Measurements from ENCODE around the gene SLC25A45. TPM values are rescaled to one million over a fixed set of nuclear protein-coding genes. Genes with fewer than 3 reads are reported as not detected.

SLC25A45 gene
- total RNA-seq, 1 experiment from 2014 or later = 8.5 TPM

- BruUV-seq (replicated peaks) = no TSS peak
- H3K27ac Mint-ChIP-seq (ENCODE audit: unreplicated experiment) = peak overlapping the region; percentile 95
- H3K9me3 Mint-ChIP-seq (ENCODE audit: unreplicated experiment) = no peaks in the 10 kb centered on the region
- Histone ChIP-seq H3K4me3 (ENCODE audit: low read depth, low read length) (peak overlapping the region; percentile 73), H3K9me3 (no peaks in the 10 kb centered on the region), H3K27me3 (replicated peaks; ENCODE audit: control insufficient read depth, insufficient read depth, low read length) (no peaks in the 10 kb centered on the region), H3K4me1 (peaks cover 24% of the 10 kb centered on the region), H3K36me3 (ENCODE audit: control insufficient read depth, insufficient read depth, low read length) (peaks cover 9% of the 10 kb centered on the region)
- peaks cover 5% of the 10 kb centered on the region for H3K27me3 Mint-ChIP-seq (ENCODE audit: insufficient read depth, unreplicated experiment)
- H3K4me3 Mint-ChIP-seq (ENCODE audit: unreplicated experiment) = peak overlapping the region; percentile 92
- peaks cover 95% of the 10 kb centered on the region for H3K36me3 Mint-ChIP-seq (ENCODE audit: insufficient read depth, unreplicated experiment)
- TF ChIP-seq CTCF (IDR thresholded peaks at IDR 0.05; ENCODE audit: insufficient read depth in 1 of 2, low read depth in 1 of 2, low read length in 1 of 2, severe bottlenecking in 1 of 2, unreplicated experiment in 1 of 2) = no peak
- peaks cover 65% of the 10 kb centered on the region for H3K4me1 Mint-ChIP-seq (ENCODE audit: low read depth, unreplicated experiment)
- intact Hi-C loops (cut with micrococcal nuclease; ENCODE audit: unreplicated experiment) = no loop called here
- POLR2A ChIA-PET = interaction anchor here (1.1 to 5.7 kb wide), 2 partner anchors 63 to 72 kb away, joined by 3 to 113 read pairs; partner anchors contain the start of gene MALAT1
- CTCF ChIA-PET = no interaction called here
- DNase-seq = no peak
These were observed 43.8 kb upstream of the SLC25A45 start for GRCh38 chr11:65425971-65426838.

GRCh38 chr11:65425105-65425970, 42.9 kb upstream of the SLC25A45 start:
- Mint-ChIP-seq H3K27me3 (ENCODE audit: insufficient read depth, unreplicated experiment) (peaks cover 5% of the 10 kb centered on the region), H3K4me1 (ENCODE audit: low read depth, unreplicated experiment) (peaks cover 65% of the 10 kb centered on the region), H3K36me3 (ENCODE audit: insufficient read depth, unreplicated experiment) (peaks cover 91% of the 10 kb centered on the region), H3K27ac (ENCODE audit: unreplicated experiment) (peak overlapping the region; percentile 95), H3K4me3 (ENCODE audit: unreplicated experiment) (peak overlapping the region; percentile 92), H3K9me3 (ENCODE audit: unreplicated experiment) (no peaks in the 10 kb centered on the region)
- POLR2A ChIA-PET = interaction anchor here (0.6 to 7.8 kb wide), 6 partner anchors 42 to 82 kb away, joined by 3 to 113 read pairs (median 5); partner anchors contain the start of gene MALAT1
- Histone ChIP-seq H3K27me3 (replicated peaks; ENCODE audit: control insufficient read depth, insufficient read depth, low read length) (no peaks in the 10 kb centered on the region), H3K4me3 (ENCODE audit: low read depth, low read length) (peak overlapping the region; percentile 73), H3K9me3 (no peaks in the 10 kb centered on the region), H3K36me3 (ENCODE audit: control insufficient read depth, insufficient read depth, low read length) (peaks cover 9% of the 10 kb centered on the region), H3K4me1 (peaks cover 32% of the 10 kb centered on the region)
- CTCF ChIA-PET = no interaction called here
- TF ChIP-seq CTCF (IDR thresholded peaks at IDR 0.05; ENCODE audit: insufficient read depth in 1 of 2, low read depth in 1 of 2, low read length in 1 of 2, severe bottlenecking in 1 of 2, unreplicated experiment in 1 of 2) = no peak
- no peak for DNase-seq
- intact Hi-C loops (cut with micrococcal nuclease; ENCODE audit: unreplicated experiment) = no loop called here
- BruUV-seq (replicated peaks) = no TSS peak
